ENCODE results near the gene CRYM. TPM values are rescaled to one million over a fixed set of nuclear protein-coding genes. Genes with fewer than 3 reads are reported as not detected.
"Not testable (repeated sequence)": the region's sequence is repeated elsewhere in the genome, so short reads cannot be mapped to it uniquely, and the experiment has no call there.

CRYM gene
- total and polyA plus RNA-seq, 2 donors, result 0.33 to 0.87 TPM

DNA sequence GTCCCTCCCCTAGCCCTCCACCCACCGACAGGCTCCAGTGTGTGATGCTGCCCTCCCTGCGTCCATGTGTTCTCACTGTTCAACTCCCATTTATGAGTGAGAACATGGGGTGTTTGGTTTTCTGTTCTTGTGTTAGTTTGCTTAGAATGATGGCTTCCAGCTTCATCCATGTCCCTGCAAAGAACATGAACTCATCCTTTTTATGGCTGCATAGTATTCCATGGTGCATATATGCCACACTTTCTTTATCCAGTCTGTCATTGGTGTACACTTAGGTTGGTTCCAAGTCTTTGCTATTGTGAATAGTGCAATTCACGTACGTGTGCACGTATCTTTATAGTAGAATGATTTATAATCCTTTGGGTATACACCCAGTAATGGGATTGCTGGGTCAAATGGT lies 28.6 kb upstream of the CRYM start:
- H3K9me3 ChIP-seq (ENCODE audit: control insufficient read depth in 2 of 2, insufficient read depth in 1 of 2, low read length in 1 of 2); H3K36me3 ChIP-seq (ENCODE audit: control insufficient read depth in 2 of 2, insufficient read depth in 2 of 2, low read length in 1 of 2); H3K4me3 ChIP-seq (ENCODE audit: low read length in 2 of 2); DNase-seq (ENCODE audit: low read depth in 6 of 9, low spot score in 9 of 9); H3K27me3 ChIP-seq (ENCODE audit: control insufficient read depth in 2 of 2, insufficient read depth in 1 of 2, low read length in 1 of 2); H3K27ac ChIP-seq (ENCODE audit: low read depth in 1 of 2, low read length in 1 of 2); H3K4me1 ChIP-seq (ENCODE audit: control insufficient read depth in 2 of 2, insufficient read depth in 2 of 2, low read length in 2 of 2): not testable (repeated sequence)
- 98% methylated on average over 5 of the region's 5 CpGs for WGBS

DNA sequence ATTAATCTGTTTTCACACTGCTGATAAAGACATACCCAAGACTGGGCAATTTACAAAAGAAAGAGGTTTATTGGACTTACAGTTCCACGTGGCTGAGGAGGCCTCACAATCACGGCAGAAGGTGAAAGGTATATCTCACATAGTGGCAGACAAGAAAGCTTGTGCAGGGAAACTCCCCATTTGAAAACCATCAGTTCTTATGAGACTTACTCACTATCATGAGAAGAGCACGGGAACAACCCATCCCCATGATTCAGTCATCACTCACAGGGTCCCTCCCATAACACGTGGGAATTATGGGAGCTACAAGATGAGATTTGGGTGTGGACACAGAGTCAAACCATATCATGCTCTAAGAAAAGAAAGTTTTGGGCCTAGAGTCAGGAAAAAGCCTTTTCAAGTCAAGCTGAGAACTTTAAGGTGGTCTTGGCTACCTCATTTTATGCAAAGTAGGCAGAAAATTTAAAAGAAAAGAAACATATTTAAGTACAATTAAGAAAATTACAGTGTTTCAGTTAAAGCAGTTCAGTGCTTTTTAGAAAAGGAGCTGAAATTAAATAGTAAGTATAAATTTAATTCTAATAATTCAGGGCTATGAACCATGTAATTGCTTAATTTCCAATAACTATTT lies 24.9 kb upstream of the CRYM start:
- H3K27ac ChIP-seq (ENCODE audit: low read depth in 1 of 2, low read length in 1 of 2), result no peak overlapping the region
- no peak for DNase-seq (ENCODE audit: low read depth in 6 of 9, low spot score in 9 of 9)
- H3K27me3 ChIP-seq (ENCODE audit: control insufficient read depth in 2 of 2, insufficient read depth in 1 of 2, low read length in 1 of 2), result peaks cover 0 to 3% of the 10 kb centered on the region in 2 donors
- peaks cover 0 to 3% of the 10 kb centered on the region in 2 donors for H3K4me1 ChIP-seq (ENCODE audit: control insufficient read depth in 2 of 2, insufficient read depth in 2 of 2, low read length in 2 of 2)
- H3K4me3 ChIP-seq (ENCODE audit: low read length in 2 of 2), result no peak overlapping the region
- no peaks in the 10 kb centered on the region for H3K9me3 ChIP-seq (ENCODE audit: control insufficient read depth in 2 of 2, insufficient read depth in 1 of 2, low read length in 1 of 2)
- WGBS, result 94% methylated on average over 4 of the region's 4 CpGs
- H3K36me3 ChIP-seq (ENCODE audit: control insufficient read depth in 2 of 2, insufficient read depth in 2 of 2, low read length in 1 of 2), result no peaks in the 10 kb centered on the region

DNA sequence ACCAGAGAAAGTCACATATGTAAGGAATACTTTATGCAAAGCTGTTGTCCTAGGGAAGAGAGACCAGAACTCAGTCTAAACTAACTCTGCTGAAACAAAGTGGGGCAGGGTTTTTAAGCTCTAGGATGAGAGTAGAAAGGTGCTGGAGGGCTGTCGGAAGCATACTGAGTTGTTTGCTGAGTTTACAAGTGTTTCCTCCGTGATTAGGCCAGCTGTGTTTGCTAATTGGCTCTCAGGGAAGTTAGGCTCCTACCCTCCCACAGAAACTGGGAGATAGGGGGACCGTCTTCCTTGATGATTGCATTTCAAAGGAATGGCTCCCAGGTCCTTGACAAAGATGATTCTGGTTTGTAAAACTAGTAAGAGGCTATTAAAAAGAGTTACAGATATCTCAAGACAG lies 24.4 kb upstream of the CRYM start:
- Histone ChIP-seq H3K27me3 (ENCODE audit: control insufficient read depth in 2 of 2, insufficient read depth in 1 of 2, low read length in 1 of 2) (peaks cover 0 to 3% of the 10 kb centered on the region in 2 donors), H3K9me3 (ENCODE audit: control insufficient read depth in 2 of 2, insufficient read depth in 1 of 2, low read length in 1 of 2) (no peaks in the 10 kb centered on the region), H3K4me1 (ENCODE audit: control insufficient read depth in 2 of 2, insufficient read depth in 2 of 2, low read length in 2 of 2) (peaks cover 0 to 3% of the 10 kb centered on the region in 2 donors), H3K4me3 (ENCODE audit: low read length in 2 of 2) (no peak overlapping the region), H3K27ac (ENCODE audit: low read depth in 1 of 2, low read length in 1 of 2) (no peak overlapping the region), H3K36me3 (ENCODE audit: control insufficient read depth in 2 of 2, insufficient read depth in 2 of 2, low read length in 1 of 2) (no peaks in the 10 kb centered on the region)
- no peak for DNase-seq (ENCODE audit: low read depth in 6 of 9, low spot score in 9 of 9)
- 94% methylated on average over 3 of the region's 3 CpGs for WGBS

GRCh38 chr16:21301895-21302291 lies 23.8 kb upstream of the CRYM start:
- Histone ChIP-seq H3K27ac (ENCODE audit: low read depth in 1 of 2, low read length in 1 of 2) (no peak overlapping the region), H3K9me3 (ENCODE audit: control insufficient read depth in 2 of 2, insufficient read depth in 1 of 2, low read length in 1 of 2) (no peaks in the 10 kb centered on the region), H3K4me3 (ENCODE audit: low read length in 2 of 2) (peak overlapping the region; percentile 57 to 59), H3K36me3 (ENCODE audit: control insufficient read depth in 2 of 2, insufficient read depth in 2 of 2, low read length in 1 of 2) (no peaks in the 10 kb centered on the region), H3K4me1 (ENCODE audit: control insufficient read depth in 2 of 2, insufficient read depth in 2 of 2, low read length in 2 of 2) (peaks cover 0 to 3% of the 10 kb centered on the region in 2 donors), H3K27me3 (ENCODE audit: control insufficient read depth in 2 of 2, insufficient read depth in 1 of 2, low read length in 1 of 2) (peaks cover 0 to 3% of the 10 kb centered on the region in 2 donors)
- no peak for DNase-seq (ENCODE audit: low read depth in 6 of 9, low spot score in 9 of 9)
- 2% methylated on average over 17 of the region's 17 CpGs for WGBS

- no peaks in the 10 kb centered on the region for H3K36me3 ChIP-seq (ENCODE audit: control insufficient read depth in 2 of 2, insufficient read depth in 2 of 2, low read length in 1 of 2)
- peaks cover 0 to 3% of the 10 kb centered on the region in 2 donors for H3K4me1 ChIP-seq (ENCODE audit: control insufficient read depth in 2 of 2, insufficient read depth in 2 of 2, low read length in 2 of 2)
- peak overlapping the region in 1 of 2 donors; percentile 67 for H3K27ac ChIP-seq (ENCODE audit: low read depth in 1 of 2, low read length in 1 of 2)
- H3K9me3 ChIP-seq (ENCODE audit: control insufficient read depth in 2 of 2, insufficient read depth in 1 of 2, low read length in 1 of 2), result no peaks in the 10 kb centered on the region
- H3K4me3 ChIP-seq (ENCODE audit: low read length in 2 of 2), result peak overlapping the region; percentile 57 to 59
- DNase-seq (ENCODE audit: low read depth in 6 of 9, low spot score in 9 of 9), result peak in 8 of 9 donors; percentile 54 to 83 (median 65)
- peaks cover 0 to 3% of the 10 kb centered on the region in 2 donors for H3K27me3 ChIP-seq (ENCODE audit: control insufficient read depth in 2 of 2, insufficient read depth in 1 of 2, low read length in 1 of 2)
- WGBS, result under 1% methylated on average over 60 of the region's 60 CpGs
Observed at GRCh38 chr16:21301168-21301894, 23.2 kb upstream of the CRYM start.

- peaks cover 0 to 3% of the 10 kb centered on the region in 2 donors for H3K27me3 ChIP-seq (ENCODE audit: control insufficient read depth in 2 of 2, insufficient read depth in 1 of 2, low read length in 1 of 2)
- H3K4me3 ChIP-seq (ENCODE audit: low read length in 2 of 2), result peak overlapping the region; percentile 57 to 59
- peak; percentile 43 to 84 (median 68) for DNase-seq (ENCODE audit: low read depth in 6 of 9, low spot score in 9 of 9)
- peak overlapping the region in 1 of 2 donors; percentile 67 for H3K27ac ChIP-seq (ENCODE audit: low read depth in 1 of 2, low read length in 1 of 2)
- no peaks in the 10 kb centered on the region for H3K9me3 ChIP-seq (ENCODE audit: control insufficient read depth in 2 of 2, insufficient read depth in 1 of 2, low read length in 1 of 2)
- under 1% methylated on average over 36 of the region's 36 CpGs for WGBS
- H3K36me3 ChIP-seq (ENCODE audit: control insufficient read depth in 2 of 2, insufficient read depth in 2 of 2, low read length in 1 of 2), result no peaks in the 10 kb centered on the region
- H3K4me1 ChIP-seq (ENCODE audit: control insufficient read depth in 2 of 2, insufficient read depth in 2 of 2, low read length in 2 of 2), result peaks cover 0 to 3% of the 10 kb centered on the region in 2 donors
Observed at GRCh38 chr16:21300309-21301167, 22.4 kb upstream of the CRYM start.

GRCh38 chr16:21289789-21290188 lies 11.7 kb upstream of the CRYM start:
- H3K27me3 ChIP-seq (ENCODE audit: control insufficient read depth in 2 of 2, insufficient read depth in 1 of 2, low read length in 1 of 2), result peaks cover 6 to 21% of the 10 kb centered on the region in 2 donors
- not testable (repeated sequence) for DNase-seq (ENCODE audit: low read depth in 6 of 9, low spot score in 9 of 9); H3K4me3 ChIP-seq (ENCODE audit: low read length in 2 of 2); H3K27ac ChIP-seq (ENCODE audit: low read depth in 1 of 2, low read length in 1 of 2); H3K36me3 ChIP-seq (ENCODE audit: control insufficient read depth in 2 of 2, insufficient read depth in 2 of 2, low read length in 1 of 2); H3K9me3 ChIP-seq (ENCODE audit: control insufficient read depth in 2 of 2, insufficient read depth in 1 of 2, low read length in 1 of 2); H3K4me1 ChIP-seq (ENCODE audit: control insufficient read depth in 2 of 2, insufficient read depth in 2 of 2, low read length in 2 of 2)
- 96% methylated on average over 3 of the region's 3 CpGs for WGBS

DNA sequence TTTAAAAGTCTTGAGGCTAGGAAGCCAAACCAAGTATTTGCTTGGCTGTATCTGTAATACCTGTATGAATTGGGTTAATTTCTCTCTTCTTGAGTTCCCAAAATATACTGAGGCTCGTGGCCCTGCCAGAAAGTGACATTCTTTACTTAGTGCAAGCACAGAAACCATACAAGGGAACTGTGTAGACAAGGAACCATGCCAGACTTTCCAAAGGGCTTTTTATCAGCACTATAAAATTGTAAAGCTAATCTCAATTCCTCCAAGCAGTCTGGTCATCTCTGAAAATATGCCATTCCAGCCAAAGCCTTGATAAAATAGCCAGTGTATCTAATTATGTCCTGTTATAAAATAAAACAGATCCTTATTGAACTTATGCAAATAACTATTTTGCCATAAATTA lies 7.2 kb upstream of the CRYM start:
- Histone ChIP-seq H3K27me3 (ENCODE audit: control insufficient read depth in 2 of 2, insufficient read depth in 1 of 2, low read length in 1 of 2) (peaks cover 29 to 47% of the 10 kb centered on the region in 2 donors), H3K27ac (ENCODE audit: low read depth in 1 of 2, low read length in 1 of 2) (no peak overlapping the region), H3K36me3 (ENCODE audit: control insufficient read depth in 2 of 2, insufficient read depth in 2 of 2, low read length in 1 of 2) (no peaks in the 10 kb centered on the region), H3K4me1 (ENCODE audit: control insufficient read depth in 2 of 2, insufficient read depth in 2 of 2, low read length in 2 of 2) (no peaks in the 10 kb centered on the region), H3K4me3 (ENCODE audit: low read length in 2 of 2) (no peak overlapping the region), H3K9me3 (ENCODE audit: control insufficient read depth in 2 of 2, insufficient read depth in 1 of 2, low read length in 1 of 2) (peaks cover 0 to 2% of the 10 kb centered on the region in 2 donors)
- WGBS, result 55% methylated on average over 1 of the region's 1 CpG
- no peak for DNase-seq (ENCODE audit: low read depth in 6 of 9, low spot score in 9 of 9)

- DNase-seq (ENCODE audit: low read depth in 6 of 9, low spot score in 9 of 9), result no peak
- Histone ChIP-seq H3K27ac (ENCODE audit: low read depth in 1 of 2, low read length in 1 of 2) (no peak overlapping the region), H3K9me3 (ENCODE audit: control insufficient read depth in 2 of 2, insufficient read depth in 1 of 2, low read length in 1 of 2) (no peaks in the 10 kb centered on the region), H3K36me3 (ENCODE audit: control insufficient read depth in 2 of 2, insufficient read depth in 2 of 2, low read length in 1 of 2) (no peaks in the 10 kb centered on the region), H3K4me3 (ENCODE audit: low read length in 2 of 2) (no peak overlapping the region), H3K27me3 (ENCODE audit: control insufficient read depth in 2 of 2, insufficient read depth in 1 of 2, low read length in 1 of 2) (peaks cover 34 to 54% of the 10 kb centered on the region in 2 donors), H3K4me1 (ENCODE audit: control insufficient read depth in 2 of 2, insufficient read depth in 2 of 2, low read length in 2 of 2) (no peaks in the 10 kb centered on the region)
- WGBS, result 91% methylated on average over 4 of the region's 4 CpGs
Observed at GRCh38 chr16:21284414-21284813, 6.3 kb upstream of the CRYM start.

All from thymus (tissue), 11 donors.